DOHH2 (cell line): Measurements from ENCODE around the gene EPHA2.

Experiments
- CTCF ChIP-seq: fragments of 200-600 bp; sonication (generic); IDR thresholded peaks from one replicate; pipeline ENCODE4 v1.5.1; 2014; ENCODE audit warnings: antibody characterized with exemption, mild to moderate bottlenecking, low read depth, low read length; ENCODE audit not compliant: poor library complexity, severe bottlenecking
- EZH2phosphoT487 ChIP-seq: fragments of 200-600 bp; sonication (generic); IDR thresholded peaks from 2 replicates; pipeline ENCODE4 v1.6.1; 2017; ENCODE audit warnings: borderline replicate concordance, mild to moderate bottlenecking, antibody characterized with exemption, low read length, moderate library complexity, mixed read lengths

- TF ChIP-seq CTCF = peak; percentile 97
- TF ChIP-seq EZH2phosphoT487 = no peak
These were observed 32.0 kb upstream of the EPHA2 start for GRCh38 chr1:16187748-16188401.
